ENCODE results near the gene R3HDML.

The R3HDML gene

GRCh38 chr20:44360221-44360620 lies 23.4 kb downstream of the R3HDML start:
- Histone ChIP-seq H3K27me3 (ENCODE audit: insufficient read depth, low read length) (0 out of 2 replicates have a peak, but pooled peaks cover 3% of the 10 kb centered on the region), H3K36me3 (ENCODE audit: insufficient read depth, low read length) (no peaks in the 10 kb centered on the region), H3K27ac (ENCODE audit: low read depth, low read length, poor library complexity, severe bottlenecking) (no peak overlapping the region), H3F3A (ENCODE audit: insufficient read depth, low read length) (no peaks in the 10 kb centered on the region), H2AFZ (ENCODE audit: low read length) (no peak overlapping the region), H3K79me2 (ENCODE audit: insufficient read depth, low read length) (no peaks in the 10 kb centered on the region), H3K4me2 (ENCODE audit: low read length) (no peak overlapping the region), H3K9ac (ENCODE audit: low read length) (no peak overlapping the region), H3K4me3 (ENCODE audit: low read depth, low read length, poor library complexity, severe bottlenecking) (no peak overlapping the region), H3K9me3 (ENCODE audit: low read length) (no peaks in the 10 kb centered on the region), H3K9me2 (ENCODE audit: low read depth, low read length) (no peaks in the 10 kb centered on the region), H4K20me1 (ENCODE audit: insufficient read depth, low read length) (no peaks in the 10 kb centered on the region), H3K4me1 (ENCODE audit: insufficient read depth, low read length, severe bottlenecking) (no peaks in the 10 kb centered on the region)
- TF ChIP-seq EZH2 (IDR thresholded peaks at IDR 0.05; ENCODE audit: borderline replicate concordance, low read length) (no peak), CTCF (IDR thresholded peaks at IDR 0.05; ENCODE audit: low read length) (no peak)

GRCh38 chr20:44361021-44361420 lies 24.2 kb downstream of the R3HDML start:
- no peak overlapping the region for H3K9ac ChIP-seq (ENCODE audit: low read length)
- H3F3A ChIP-seq (ENCODE audit: insufficient read depth, low read length): no peaks in the 10 kb centered on the region
- H3K4me2 ChIP-seq (ENCODE audit: low read length): no peak overlapping the region
- no peaks in the 10 kb centered on the region for H3K36me3 ChIP-seq (ENCODE audit: insufficient read depth, low read length)
- no peak overlapping the region for H3K4me3 ChIP-seq (ENCODE audit: low read depth, low read length, poor library complexity, severe bottlenecking)
- no peaks in the 10 kb centered on the region for H4K20me1 ChIP-seq (ENCODE audit: insufficient read depth, low read length)
- TF ChIP-seq CTCF (IDR thresholded peaks at IDR 0.05; ENCODE audit: low read length): no peak
- TF ChIP-seq EZH2 (IDR thresholded peaks at IDR 0.05; ENCODE audit: borderline replicate concordance, low read length): no peak
- H3K4me1 ChIP-seq (ENCODE audit: insufficient read depth, low read length, severe bottlenecking): no peaks in the 10 kb centered on the region
- no peak overlapping the region for H2AFZ ChIP-seq (ENCODE audit: low read length)
- H3K9me3 ChIP-seq (ENCODE audit: low read length): no peaks in the 10 kb centered on the region
- no peaks in the 10 kb centered on the region for H3K9me2 ChIP-seq (ENCODE audit: low read depth, low read length)
- no peaks in the 10 kb centered on the region for H3K79me2 ChIP-seq (ENCODE audit: insufficient read depth, low read length)
- H3K27me3 ChIP-seq (ENCODE audit: insufficient read depth, low read length): 0 out of 2 replicates have a peak, but pooled peaks cover 3% of the 10 kb centered on the region
- H3K27ac ChIP-seq (ENCODE audit: low read depth, low read length, poor library complexity, severe bottlenecking): no peak overlapping the region

DNA sequence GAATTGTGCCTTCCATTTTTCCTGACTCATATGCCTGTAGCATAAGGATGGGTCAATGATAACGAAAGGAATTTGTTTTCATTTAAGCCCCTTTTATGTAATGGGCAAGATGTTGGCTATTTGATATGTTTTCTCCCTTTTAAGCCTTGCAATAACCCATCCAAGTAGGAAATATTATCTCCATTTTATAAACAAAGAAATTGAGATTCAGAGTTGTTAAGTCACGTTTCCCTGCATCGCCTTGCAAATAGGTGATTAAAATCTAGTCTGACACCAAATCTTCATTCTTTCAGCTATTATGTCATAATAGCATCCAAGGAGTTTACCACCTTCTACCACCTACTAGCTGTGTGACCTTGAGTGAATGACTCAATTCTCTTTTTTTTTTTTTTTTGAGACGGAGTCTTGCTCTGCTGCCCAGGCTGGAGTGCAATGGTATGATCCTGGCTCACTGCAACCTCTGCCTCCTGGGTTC lies 25.7 kb downstream of the R3HDML start:
- H3K9me3 ChIP-seq (ENCODE audit: low read length): no peaks in the 10 kb centered on the region
- H4K20me1 ChIP-seq (ENCODE audit: insufficient read depth, low read length): no peaks in the 10 kb centered on the region
- no peak overlapping the region for H3K9ac ChIP-seq (ENCODE audit: low read length)
- no peak overlapping the region for H3K4me2 ChIP-seq (ENCODE audit: low read length)
- no peaks in the 10 kb centered on the region for H3K4me1 ChIP-seq (ENCODE audit: insufficient read depth, low read length, severe bottlenecking)
- no peaks in the 10 kb centered on the region for H3K79me2 ChIP-seq (ENCODE audit: insufficient read depth, low read length)
- H3K36me3 ChIP-seq (ENCODE audit: insufficient read depth, low read length): no peaks in the 10 kb centered on the region
- no peaks in the 10 kb centered on the region for H3K9me2 ChIP-seq (ENCODE audit: low read depth, low read length)
- no peak overlapping the region for H2AFZ ChIP-seq (ENCODE audit: low read length)
- H3F3A ChIP-seq (ENCODE audit: insufficient read depth, low read length): no peaks in the 10 kb centered on the region
- H3K27ac ChIP-seq (ENCODE audit: low read depth, low read length, poor library complexity, severe bottlenecking): no peak overlapping the region
- TF ChIP-seq EZH2 (IDR thresholded peaks at IDR 0.05; ENCODE audit: borderline replicate concordance, low read length): no peak
- TF ChIP-seq CTCF (IDR thresholded peaks at IDR 0.05; ENCODE audit: low read length): no peak
- 0 out of 2 replicates have a peak, but pooled peaks cover 3% of the 10 kb centered on the region for H3K27me3 ChIP-seq (ENCODE audit: insufficient read depth, low read length)
- no peak overlapping the region for H3K4me3 ChIP-seq (ENCODE audit: low read depth, low read length, poor library complexity, severe bottlenecking)
